HG03432 (cell line): ENCODE results near the gene KCTD21.

Experiments
- ATAC-seq: cut with Tn5 transposase; IDR thresholded peaks from one replicate; pipeline ENCODE4 v1.9.1; 2021; ENCODE audit warnings: mild to moderate bottlenecking, moderate library complexity; ENCODE audit not compliant: unreplicated experiment

KCTD21 gene

DNA sequence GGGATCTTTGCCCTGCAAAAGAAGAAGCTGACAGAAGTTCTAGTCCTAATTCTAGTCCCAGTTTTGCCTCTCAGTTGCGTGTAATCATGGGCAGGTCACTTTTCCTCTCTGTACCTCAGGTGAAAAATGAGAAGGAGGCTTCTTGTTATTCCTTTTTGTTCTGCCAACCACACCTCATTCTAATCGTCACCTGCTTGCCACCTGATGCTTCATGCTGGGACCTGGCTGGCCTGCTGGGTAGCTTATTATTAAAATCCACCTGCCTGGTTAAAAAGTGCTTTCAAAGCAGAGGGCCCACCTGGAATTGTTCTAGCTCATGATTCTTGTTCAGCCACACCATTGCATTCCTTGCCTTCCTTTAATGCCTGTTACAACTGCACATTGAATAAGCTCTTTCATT is 40.6 kb downstream of the KCTD21 start:
- ATAC-seq = no peak

DNA sequence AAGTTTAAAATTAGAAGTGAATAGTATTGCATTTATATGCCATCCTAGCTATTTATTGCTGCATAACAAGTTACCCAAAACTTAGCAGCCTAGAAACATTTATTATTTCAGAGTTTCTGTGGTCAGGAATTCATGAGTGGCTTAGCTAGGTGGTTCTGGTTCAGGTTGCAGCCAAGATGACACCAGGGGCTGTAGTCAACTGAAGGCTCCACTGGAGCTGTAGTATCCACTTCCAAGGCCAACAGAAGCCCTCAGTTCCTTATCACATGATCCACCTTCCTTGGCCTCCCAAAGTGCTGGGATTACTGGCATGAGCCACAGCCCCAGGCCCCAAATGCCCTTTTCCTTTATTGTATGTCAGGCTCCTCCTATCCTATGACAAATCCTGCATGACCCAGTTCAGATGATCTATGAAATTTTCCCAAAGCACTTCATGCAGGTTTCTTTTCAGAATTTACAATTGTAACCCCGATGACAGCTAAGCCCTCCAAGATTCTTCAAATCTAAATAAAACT is 42.9 kb downstream of the KCTD21 start:
- ATAC-seq = no peak

DNA sequence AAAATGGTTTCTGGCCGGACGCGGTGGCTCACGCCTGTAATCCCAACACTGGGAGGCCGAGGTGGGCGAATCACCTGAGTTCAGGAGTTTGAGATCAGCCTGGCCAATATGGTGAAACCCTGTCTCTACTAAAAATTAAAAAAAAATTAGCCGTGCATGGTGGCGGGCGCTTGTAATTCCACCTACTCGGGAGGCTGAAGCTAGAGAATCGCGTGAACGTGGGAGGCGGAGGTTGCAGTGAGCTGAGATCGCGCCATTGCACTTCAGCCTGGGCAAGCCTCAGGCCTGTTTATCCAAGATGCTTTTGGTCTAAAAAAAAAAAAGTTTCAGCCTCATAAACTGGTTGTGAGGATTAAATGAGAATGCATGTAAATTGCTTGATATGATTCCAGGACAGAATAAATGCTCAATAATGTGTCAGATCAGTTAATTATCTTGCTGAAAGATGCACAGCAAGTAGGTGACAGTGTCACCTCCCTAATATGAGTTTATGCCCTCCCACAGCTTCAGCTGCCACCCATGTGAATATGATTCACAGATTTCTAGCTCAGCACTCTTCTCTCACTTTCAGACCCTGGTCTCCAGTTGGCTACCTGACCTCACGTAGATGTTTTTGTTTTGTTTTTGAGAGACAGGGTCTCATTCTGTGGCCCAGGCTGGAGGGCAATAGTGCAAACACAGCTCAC is 47.9 kb downstream of the KCTD21 start:
- no peak for ATAC-seq

DNA sequence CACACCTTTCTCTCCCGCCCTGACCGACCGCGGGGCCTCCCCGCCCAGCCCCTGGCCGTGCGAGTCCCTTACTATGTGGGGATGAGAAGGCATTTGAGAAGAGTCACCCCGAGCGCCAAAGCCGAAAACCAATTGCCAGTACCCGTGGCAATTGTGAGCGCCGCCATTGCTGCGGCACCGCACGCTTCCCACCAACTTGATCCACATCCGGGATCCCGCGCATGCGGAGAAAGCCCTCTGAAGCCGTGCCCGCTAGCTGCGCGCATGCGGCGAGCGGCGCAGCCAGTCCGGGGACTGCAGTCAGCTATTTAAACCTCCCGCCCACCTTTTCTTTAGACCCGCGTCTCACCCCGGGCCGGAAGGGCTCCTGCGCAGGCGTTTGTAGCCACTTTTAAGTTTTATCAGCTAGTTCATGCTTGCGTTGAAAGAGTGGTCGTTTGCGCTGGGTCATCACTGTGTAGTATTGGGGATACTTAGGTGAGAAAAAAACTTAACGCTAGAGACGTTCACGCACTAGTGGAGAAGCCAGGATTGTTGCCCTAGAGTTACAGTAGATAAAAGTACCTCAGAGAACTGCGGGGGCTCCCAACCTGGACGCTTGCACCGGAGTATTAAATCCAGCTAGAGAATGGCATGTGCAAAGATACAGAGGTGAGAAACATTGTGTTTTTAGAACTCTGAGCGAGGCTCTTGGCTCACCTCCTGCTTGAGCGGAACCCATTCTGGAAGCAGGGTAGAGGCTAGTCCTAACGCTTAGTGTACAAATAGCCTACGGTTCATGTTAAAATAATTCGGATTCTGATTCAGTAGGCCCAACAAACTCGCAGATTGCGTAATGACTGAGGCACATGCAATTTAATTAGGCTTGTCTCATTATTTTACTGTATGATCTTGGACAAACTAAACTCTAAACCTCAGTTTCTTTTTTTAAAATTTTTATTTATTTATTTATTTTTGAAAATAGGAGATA is 48.7 kb downstream of the KCTD21 start, which contains the start of gene ALG8:
TSS of gene ALG8 (minus strand) at position 205 of the 970 bp plus-strand sequence. CDS start at position 167, 38 bp downstream.
- ATAC-seq = peak; percentile 97

DNA sequence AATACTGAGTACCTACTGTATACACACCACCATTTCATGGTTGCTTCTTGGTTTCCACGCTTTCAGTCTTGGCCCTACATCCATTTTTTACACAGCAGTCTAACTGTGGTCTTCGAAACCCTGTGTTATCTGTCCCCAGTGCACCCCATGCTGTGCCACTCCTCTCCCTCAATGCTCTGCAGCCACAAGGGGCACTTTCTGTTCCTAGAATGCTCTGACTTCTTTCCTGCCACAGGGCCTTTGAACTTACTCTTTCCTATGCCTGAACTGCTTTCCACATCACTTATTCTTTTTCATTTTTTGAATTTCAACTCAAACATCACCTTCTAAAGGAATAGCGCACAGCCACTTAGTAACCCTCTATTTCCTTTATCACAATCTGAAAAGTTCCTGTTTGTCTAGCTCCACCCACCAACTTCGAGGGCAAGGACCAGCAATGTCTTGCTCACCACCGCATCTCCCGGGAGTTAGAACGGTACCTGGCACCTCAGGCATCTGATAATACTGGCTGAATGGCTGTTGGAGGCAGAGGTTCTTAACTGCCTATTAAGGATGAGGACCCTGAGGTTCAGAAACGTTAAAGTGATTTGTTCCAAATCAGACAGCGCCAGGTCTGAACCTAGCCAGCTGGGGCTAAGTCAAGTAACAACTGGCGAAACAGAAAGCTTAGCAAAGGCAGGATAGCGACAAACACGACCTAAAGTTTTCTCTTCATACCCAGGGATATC is 49.6 kb downstream of the KCTD21 start:
- peak; percentile 29 for ATAC-seq

DNA sequence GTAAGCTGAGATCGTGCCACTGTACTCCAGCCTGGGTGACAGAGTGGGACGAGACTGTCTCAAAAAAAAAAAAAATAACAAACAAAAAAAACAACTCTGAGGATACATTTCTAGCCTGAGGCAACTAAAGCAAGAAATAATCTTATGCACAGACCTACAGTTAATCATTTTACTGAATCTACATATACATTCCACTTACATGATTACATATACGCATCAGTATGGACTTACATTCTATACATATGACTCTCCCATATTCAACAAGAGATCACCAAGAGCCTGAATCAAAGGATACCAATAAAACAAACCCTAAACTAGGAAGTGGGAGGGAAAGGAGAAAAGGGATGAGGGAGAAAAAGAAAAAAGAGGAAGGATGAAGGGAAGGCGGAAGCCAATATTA is 50.1 kb downstream of the KCTD21 start:
- ATAC-seq = no peak

DNA sequence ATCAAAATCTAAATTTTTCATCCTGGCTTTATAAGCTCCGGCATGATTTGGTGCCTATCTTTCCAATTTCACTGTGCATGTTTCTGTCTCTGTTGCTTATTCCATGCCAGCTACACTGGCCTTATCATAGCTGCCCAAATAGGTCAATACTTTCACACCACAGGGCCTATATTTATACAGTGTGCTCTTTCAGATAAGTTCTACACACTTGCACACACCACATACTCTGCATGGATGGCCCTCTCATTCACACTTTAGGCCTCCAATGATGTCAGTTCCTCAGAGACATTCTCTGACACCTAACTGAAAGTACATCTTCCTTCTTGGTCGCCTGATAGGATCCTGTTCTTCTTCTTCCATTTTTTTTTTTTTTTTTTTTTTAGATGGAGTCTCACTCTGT is 56.0 kb downstream of the KCTD21 start:
- no peak for ATAC-seq

DNA sequence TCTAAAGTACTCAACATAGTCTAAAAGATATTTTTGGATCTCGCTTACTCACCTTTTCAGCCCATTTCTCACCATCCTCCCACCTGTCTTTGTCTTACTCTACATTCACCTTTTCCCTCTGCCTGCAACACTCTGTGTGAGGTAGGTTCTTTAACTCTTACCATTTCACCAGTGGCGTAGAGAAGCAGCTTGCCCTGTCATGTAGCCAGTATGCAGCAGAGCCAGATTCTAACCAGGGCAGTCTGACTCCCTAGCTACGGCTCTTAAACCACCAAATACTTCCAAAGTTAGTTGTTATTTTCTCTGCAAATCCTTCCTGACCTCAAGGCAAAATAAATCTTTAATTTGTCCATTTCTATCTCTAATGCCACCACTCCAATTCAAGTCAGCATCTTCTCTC is 56.5 kb downstream of the KCTD21 start:
- no peak for ATAC-seq

DNA sequence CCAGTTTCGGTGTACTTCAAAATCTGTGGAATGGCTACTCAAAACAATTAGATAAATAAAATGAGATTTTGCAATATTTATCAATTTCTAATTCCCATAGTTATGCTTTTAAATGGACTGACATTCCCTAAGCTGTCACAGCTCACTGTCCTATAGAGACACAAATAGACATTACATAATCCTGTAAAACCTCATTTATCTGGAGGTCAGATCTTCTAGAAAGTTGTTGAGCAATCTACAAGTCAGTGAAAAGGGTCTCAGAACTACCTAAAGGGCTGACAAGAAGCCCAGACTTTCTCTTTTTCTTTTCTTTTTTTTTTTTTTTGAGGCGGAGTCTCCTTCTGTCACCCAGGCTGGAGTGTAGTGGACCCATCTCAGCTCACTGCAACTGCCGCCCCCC is 61.0 kb downstream of the KCTD21 start:
- no peak for ATAC-seq
